ENCODE measurements around the gene CNTNAP2. TPM values are rescaled to one million over a fixed set of nuclear protein-coding genes. Genes with fewer than 3 reads are reported as not detected.

Gene CNTNAP2
- total and polyA plus RNA-seq, 2 donors from 2014 or later = 0.06 to 0.13 TPM

DNA sequence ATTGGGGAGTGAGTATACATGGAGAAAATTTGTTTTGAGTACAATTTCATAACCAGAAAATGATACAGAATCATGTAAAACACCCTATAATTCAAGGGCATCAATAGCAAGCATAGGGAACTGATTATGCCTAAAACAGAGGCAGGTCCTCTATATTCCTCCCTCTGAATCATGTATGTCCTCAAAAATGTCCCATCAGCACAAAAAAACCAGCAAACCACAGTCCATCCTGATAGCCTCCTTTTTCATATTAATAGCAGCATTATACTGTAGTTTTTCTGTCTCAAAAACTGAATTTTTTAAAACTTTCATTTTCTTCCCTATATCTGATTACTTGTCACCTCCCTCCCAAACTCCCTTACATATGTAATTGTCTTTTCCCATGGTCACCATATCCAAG, 1057.3 kb downstream of the CNTNAP2 start:
- DNase-seq (no peak), FAIRE-seq (no peak)
- H3K27me3 ChIP-seq (ENCODE audit: control insufficient read depth, insufficient read depth, low read length) = no peaks in the 10 kb centered on the region
- intact Hi-C loops (cut with DNase I) = no loop called here
- no peaks in the 10 kb centered on the region for H3K9me3 ChIP-seq (ENCODE audit: control insufficient read depth in 2 of 3, insufficient read depth in 1 of 3, low read length in 3 of 3)
- no peak overlapping the region for H3K4me3 ChIP-seq (ENCODE audit: low read length in 3 of 3)
- no peak overlapping the region for H3K9ac ChIP-seq (ENCODE audit: low read length in 3 of 3)
- TF ChIP-seq, protein P1, sequence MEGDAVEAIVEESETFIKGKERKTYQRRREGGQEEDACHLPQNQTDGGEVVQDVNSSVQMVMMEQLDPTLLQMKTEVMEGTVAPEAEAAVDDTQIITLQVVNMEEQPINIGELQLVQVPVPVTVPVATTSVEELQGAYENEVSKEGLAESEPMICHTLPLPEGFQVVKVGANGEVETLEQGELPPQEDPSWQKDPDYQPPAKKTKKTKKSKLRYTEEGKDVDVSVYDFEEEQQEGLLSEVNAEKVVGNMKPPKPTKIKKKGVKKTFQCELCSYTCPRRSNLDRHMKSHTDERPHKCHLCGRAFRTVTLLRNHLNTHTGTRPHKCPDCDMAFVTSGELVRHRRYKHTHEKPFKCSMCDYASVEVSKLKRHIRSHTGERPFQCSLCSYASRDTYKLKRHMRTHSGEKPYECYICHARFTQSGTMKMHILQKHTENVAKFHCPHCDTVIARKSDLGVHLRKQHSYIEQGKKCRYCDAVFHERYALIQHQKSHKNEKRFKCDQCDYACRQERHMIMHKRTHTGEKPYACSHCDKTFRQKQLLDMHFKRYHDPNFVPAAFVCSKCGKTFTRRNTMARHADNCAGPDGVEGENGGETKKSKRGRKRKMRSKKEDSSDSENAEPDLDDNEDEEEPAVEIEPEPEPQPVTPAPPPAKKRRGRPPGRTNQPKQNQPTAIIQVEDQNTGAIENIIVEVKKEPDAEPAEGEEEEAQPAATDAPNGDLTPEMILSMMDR (IDR thresholded peaks at IDR 0.05; ENCODE audit: borderline replicate concordance, extremely low read depth, insufficient read depth) = no peak
- no peak overlapping the region for H3K27ac ChIP-seq (ENCODE audit: low read depth in 2 of 2, low read length in 2 of 2)
- H3K4me1 ChIP-seq (ENCODE audit: control insufficient read depth in 2 of 3, insufficient read depth in 2 of 3, low read depth in 1 of 3, low read length in 3 of 3) = no peaks in the 10 kb centered on the region
- no peaks in the 10 kb centered on the region for H3K36me3 ChIP-seq (ENCODE audit: control insufficient read depth in 2 of 3, insufficient read depth in 3 of 3, low read length in 3 of 3)

DNA sequence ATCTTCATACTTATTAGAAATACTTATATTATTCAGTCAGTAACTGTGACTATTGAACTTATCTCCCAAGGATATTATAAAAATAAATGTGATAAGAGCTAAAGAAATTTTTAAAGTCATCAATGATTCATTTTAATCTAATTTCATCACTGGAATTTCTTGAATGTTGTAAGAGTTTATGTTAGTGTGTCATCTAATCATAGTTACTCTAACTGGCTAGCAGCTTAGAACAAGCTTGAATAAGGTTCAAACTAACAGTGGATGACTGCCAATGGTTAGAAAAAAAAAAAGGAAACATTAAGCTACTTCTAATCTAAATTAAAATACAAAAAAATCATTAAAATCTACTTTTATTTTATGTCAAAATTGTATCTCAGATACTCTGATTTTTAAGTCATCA, 1066.3 kb downstream of the CNTNAP2 start:
- no peak for FAIRE-seq

DNA sequence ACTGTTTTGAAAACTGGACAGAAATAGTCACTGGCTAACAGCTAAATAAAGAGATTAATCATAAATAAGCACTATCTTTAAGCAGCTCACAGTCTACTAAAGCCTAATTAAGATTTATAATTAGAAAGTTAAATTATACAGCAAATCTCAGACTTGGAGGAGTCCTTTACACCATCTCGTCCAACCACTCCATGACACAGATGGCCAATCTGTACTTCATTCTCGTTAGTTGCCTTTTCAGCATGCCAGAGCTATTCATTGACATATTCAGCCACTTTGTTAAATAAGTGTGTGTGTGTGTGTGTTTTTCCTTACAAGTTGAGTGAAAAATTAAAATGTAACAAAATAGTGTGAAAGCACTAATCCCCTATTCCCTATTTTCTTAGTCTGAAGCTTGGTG, 1066.7 kb downstream of the CNTNAP2 start:
- no peak overlapping the region for H3K4me3 ChIP-seq (ENCODE audit: low read length in 3 of 3)
- no peaks in the 10 kb centered on the region for H3K27me3 ChIP-seq (ENCODE audit: control insufficient read depth, insufficient read depth, low read length)
- DNase-seq = no peak
- no peak overlapping the region for H3K27ac ChIP-seq (ENCODE audit: low read depth in 2 of 2, low read length in 2 of 2)
- H3K4me1 ChIP-seq (ENCODE audit: control insufficient read depth in 2 of 3, insufficient read depth in 2 of 3, low read depth in 1 of 3, low read length in 3 of 3) = no peaks in the 10 kb centered on the region
- TF ChIP-seq, protein P1 (IDR thresholded peaks at IDR 0.05; ENCODE audit: borderline replicate concordance, extremely low read depth, insufficient read depth) = no peak
- no peaks in the 10 kb centered on the region for H3K9me3 ChIP-seq (ENCODE audit: control insufficient read depth in 2 of 3, insufficient read depth in 1 of 3, low read length in 3 of 3)
- intact Hi-C loops (cut with DNase I) = no loop called here
- H3K9ac ChIP-seq (ENCODE audit: low read length in 3 of 3) = no peak overlapping the region
- FAIRE-seq = no peak
- H3K36me3 ChIP-seq (ENCODE audit: control insufficient read depth in 2 of 3, insufficient read depth in 3 of 3, low read length in 3 of 3) = no peaks in the 10 kb centered on the region

More for the DNA sequence above, 1066.3 kb downstream of the CNTNAP2 start:
- Histone ChIP-seq H3K27me3 (ENCODE audit: control insufficient read depth, insufficient read depth, low read length) (no peaks in the 10 kb centered on the region), H3K4me1 (ENCODE audit: control insufficient read depth in 2 of 3, insufficient read depth in 2 of 3, low read depth in 1 of 3, low read length in 3 of 3) (no peaks in the 10 kb centered on the region), H3K36me3 (ENCODE audit: control insufficient read depth in 2 of 3, insufficient read depth in 3 of 3, low read length in 3 of 3) (no peaks in the 10 kb centered on the region), H3K27ac (ENCODE audit: low read depth in 2 of 2, low read length in 2 of 2) (no peak overlapping the region), H3K9ac (ENCODE audit: low read length in 3 of 3) (no peak overlapping the region), H3K9me3 (ENCODE audit: control insufficient read depth in 2 of 3, insufficient read depth in 1 of 3, low read length in 3 of 3) (no peaks in the 10 kb centered on the region), H3K4me3 (ENCODE audit: low read length in 3 of 3) (no peak overlapping the region)
- intact Hi-C loops (cut with DNase I) = no loop called here
- TF ChIP-seq, protein P1 (IDR thresholded peaks at IDR 0.05; ENCODE audit: borderline replicate concordance, extremely low read depth, insufficient read depth) = no peak
- no peak for DNase-seq

DNA sequence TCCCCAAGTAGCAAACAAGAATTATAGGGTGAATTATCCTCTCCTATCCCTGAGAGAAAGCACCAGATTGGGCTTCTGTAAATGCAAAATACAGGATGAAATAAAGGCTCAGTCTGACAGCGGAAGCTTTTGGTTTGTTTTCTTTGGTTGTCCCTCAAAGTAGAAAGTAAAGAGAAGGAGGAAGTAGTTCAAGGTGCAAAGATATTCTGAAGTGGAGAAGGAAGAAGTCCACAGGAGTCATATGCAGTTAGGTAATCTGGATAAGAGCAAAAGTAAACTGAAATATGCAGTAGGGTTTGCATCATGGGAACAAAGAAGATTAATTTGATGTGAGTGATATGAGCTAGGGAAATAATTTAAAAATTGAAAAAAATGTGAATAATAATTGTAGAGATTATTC, 1071.9 kb downstream of the CNTNAP2 start:
- TF ChIP-seq, protein P1 (IDR thresholded peaks at IDR 0.05; ENCODE audit: borderline replicate concordance, extremely low read depth, insufficient read depth) = no peak
- no peak overlapping the region for H3K27ac ChIP-seq (ENCODE audit: low read depth in 2 of 2, low read length in 2 of 2)
- intact Hi-C loops (cut with DNase I) = no loop called here
- FAIRE-seq (no peak), DNase-seq (no peak)
- H3K9me3 ChIP-seq (ENCODE audit: control insufficient read depth in 2 of 3, insufficient read depth in 1 of 3, low read length in 3 of 3) = no peaks in the 10 kb centered on the region
- no peaks in the 10 kb centered on the region for H3K27me3 ChIP-seq (ENCODE audit: control insufficient read depth, insufficient read depth, low read length)
- H3K9ac ChIP-seq (ENCODE audit: low read length in 3 of 3) = no peak overlapping the region
- H3K4me1 ChIP-seq (ENCODE audit: control insufficient read depth in 2 of 3, insufficient read depth in 2 of 3, low read depth in 1 of 3, low read length in 3 of 3) = no peaks in the 10 kb centered on the region
- no peak overlapping the region for H3K4me3 ChIP-seq (ENCODE audit: low read length in 3 of 3)
- no peaks in the 10 kb centered on the region for H3K36me3 ChIP-seq (ENCODE audit: control insufficient read depth in 2 of 3, insufficient read depth in 3 of 3, low read length in 3 of 3)
